ENCODE data around the gene TRDN.

DNA sequence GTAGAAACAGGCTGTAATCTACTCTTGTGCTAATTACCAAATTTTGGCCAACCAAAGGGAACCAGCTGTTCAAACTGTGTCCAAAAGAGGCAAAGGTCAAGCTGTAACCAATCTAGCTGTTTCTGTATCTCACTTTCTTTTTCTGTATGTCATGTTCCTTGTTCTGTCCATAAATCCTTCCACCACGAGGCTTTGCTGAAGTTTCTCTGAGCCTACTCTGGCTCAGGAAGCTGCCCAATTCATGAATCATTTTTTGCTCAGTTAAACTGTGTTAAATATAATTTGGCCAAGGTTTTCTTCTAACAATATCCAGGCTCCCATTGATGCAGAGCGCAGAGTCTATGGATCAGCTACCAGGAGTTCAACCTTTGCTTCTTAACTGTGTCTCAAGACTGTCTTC, 272.8 kb downstream of the TRDN start:
- TF ChIP-seq, protein P1, sequence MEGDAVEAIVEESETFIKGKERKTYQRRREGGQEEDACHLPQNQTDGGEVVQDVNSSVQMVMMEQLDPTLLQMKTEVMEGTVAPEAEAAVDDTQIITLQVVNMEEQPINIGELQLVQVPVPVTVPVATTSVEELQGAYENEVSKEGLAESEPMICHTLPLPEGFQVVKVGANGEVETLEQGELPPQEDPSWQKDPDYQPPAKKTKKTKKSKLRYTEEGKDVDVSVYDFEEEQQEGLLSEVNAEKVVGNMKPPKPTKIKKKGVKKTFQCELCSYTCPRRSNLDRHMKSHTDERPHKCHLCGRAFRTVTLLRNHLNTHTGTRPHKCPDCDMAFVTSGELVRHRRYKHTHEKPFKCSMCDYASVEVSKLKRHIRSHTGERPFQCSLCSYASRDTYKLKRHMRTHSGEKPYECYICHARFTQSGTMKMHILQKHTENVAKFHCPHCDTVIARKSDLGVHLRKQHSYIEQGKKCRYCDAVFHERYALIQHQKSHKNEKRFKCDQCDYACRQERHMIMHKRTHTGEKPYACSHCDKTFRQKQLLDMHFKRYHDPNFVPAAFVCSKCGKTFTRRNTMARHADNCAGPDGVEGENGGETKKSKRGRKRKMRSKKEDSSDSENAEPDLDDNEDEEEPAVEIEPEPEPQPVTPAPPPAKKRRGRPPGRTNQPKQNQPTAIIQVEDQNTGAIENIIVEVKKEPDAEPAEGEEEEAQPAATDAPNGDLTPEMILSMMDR (IDR thresholded peaks at IDR 0.05), result no peak
- TF ChIP-seq EZH2 (IDR thresholded peaks at IDR 0.05), result no peak
- TF ChIP-seq EZH2phosphoT487 (IDR thresholded peaks at IDR 0.05), result no peak
